ENCODE measurements around the gene TXNRD2.

Gene TXNRD2

GRCh38 chr22:19969141-19969928, 27.7 kb upstream of the TXNRD2 start:
- DNase-seq (ENCODE audit: extremely low read depth, insufficient read length) = no peak
- H3K4me3 ChIP-seq (replicated peaks; ENCODE audit: low read depth, low read length) = no peak overlapping the region
- H3K27me3 ChIP-seq (replicated peaks; ENCODE audit: control insufficient read depth, insufficient read depth, low read length) = no peaks in the 10 kb centered on the region
- TF ChIP-seq, protein P1, sequence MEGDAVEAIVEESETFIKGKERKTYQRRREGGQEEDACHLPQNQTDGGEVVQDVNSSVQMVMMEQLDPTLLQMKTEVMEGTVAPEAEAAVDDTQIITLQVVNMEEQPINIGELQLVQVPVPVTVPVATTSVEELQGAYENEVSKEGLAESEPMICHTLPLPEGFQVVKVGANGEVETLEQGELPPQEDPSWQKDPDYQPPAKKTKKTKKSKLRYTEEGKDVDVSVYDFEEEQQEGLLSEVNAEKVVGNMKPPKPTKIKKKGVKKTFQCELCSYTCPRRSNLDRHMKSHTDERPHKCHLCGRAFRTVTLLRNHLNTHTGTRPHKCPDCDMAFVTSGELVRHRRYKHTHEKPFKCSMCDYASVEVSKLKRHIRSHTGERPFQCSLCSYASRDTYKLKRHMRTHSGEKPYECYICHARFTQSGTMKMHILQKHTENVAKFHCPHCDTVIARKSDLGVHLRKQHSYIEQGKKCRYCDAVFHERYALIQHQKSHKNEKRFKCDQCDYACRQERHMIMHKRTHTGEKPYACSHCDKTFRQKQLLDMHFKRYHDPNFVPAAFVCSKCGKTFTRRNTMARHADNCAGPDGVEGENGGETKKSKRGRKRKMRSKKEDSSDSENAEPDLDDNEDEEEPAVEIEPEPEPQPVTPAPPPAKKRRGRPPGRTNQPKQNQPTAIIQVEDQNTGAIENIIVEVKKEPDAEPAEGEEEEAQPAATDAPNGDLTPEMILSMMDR (IDR thresholded peaks at IDR 0.05; ENCODE audit: insufficient read depth, low read length, poor library complexity, severe bottlenecking) = no peak
- peaks cover 12% of the 10 kb centered on the region for H3K36me3 ChIP-seq (ENCODE audit: control insufficient read depth, insufficient read depth, low read length)

DNA sequence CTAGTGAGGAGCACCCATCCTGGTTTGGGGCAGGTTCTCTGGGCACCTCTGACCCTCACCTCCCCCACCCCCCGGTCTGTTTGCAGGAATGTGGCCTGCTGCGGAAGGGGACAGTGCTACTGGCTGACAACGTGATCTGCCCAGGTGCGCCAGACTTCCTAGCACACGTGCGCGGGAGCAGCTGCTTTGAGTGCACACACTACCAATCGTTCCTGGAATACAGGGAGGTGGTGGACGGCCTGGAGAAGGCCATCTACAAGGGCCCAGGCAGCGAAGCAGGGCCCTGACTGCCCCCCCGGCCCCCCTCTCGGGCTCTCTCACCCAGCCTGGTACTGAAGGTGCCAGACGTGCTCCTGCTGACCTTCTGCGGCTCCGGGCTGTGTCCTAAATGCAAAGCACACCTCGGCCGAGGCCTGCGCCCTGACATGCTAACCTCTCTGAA, 26.9 kb upstream of the TXNRD2 start:
- TF ChIP-seq, protein P1 (IDR thresholded peaks at IDR 0.05; ENCODE audit: insufficient read depth, low read length, poor library complexity, severe bottlenecking) = no peak
- no peak for DNase-seq (ENCODE audit: extremely low read depth, insufficient read length)
- Histone ChIP-seq H3K27me3 (replicated peaks; ENCODE audit: control insufficient read depth, insufficient read depth, low read length) (no peaks in the 10 kb centered on the region), H3K4me3 (replicated peaks; ENCODE audit: low read depth, low read length) (no peak overlapping the region), H3K36me3 (ENCODE audit: control insufficient read depth, insufficient read depth, low read length) (peaks cover 17% of the 10 kb centered on the region)

- no peak for DNase-seq (ENCODE audit: extremely low read depth, insufficient read length)
- TF ChIP-seq, protein P1 (IDR thresholded peaks at IDR 0.05; ENCODE audit: insufficient read depth, low read length, poor library complexity, severe bottlenecking) = no peak
- no peak overlapping the region for H3K4me3 ChIP-seq (replicated peaks; ENCODE audit: low read depth, low read length)
- no peaks in the 10 kb centered on the region for H3K27me3 ChIP-seq (replicated peaks; ENCODE audit: control insufficient read depth, insufficient read depth, low read length)
- peaks cover 17% of the 10 kb centered on the region for H3K36me3 ChIP-seq (ENCODE audit: control insufficient read depth, insufficient read depth, low read length)
These were observed 26.3 kb upstream of the TXNRD2 start for GRCh38 chr22:19967850-19968449.

DNA sequence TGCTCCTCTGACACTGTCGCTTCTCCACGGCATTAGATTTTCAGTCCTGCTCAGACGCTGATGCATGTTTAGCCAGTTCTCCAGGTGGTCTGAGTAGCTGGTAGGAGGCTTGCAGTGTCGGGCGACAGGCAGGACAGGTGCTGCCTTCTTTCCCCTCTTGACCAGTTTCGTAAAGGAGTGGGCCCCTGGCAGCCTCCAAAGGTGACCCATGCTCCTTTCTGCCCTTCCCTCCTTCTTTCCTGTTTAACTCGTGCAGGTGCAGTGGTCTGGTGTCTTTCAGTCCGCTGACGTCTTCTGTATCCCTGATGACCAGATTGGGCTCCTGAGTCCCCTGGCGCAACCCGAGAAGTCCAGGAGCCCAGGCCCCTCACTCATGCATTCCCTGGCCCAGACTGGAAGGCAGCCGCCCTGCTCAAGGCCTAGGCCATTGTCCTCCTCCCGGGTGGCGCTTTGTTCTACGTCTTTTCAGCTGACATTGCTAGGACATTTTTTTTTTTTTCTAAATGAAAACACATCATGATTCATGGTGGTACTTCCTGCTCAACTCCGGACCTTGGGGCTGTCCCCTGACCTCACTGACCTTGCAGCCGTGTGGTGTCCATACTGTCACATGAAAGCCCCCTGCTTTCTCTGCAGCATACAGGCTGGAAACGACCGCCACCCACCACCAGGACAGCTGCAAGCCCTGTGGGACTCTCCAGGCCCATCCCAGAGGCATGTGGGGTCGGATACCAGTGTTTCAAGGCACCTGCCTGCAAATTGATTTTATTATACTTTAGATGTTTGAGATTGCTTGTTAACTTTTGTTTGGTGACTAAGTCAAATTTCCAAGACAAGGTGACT, 25.5 kb upstream of the TXNRD2 start:
- H3K27me3 ChIP-seq (replicated peaks; ENCODE audit: control insufficient read depth, insufficient read depth, low read length) = no peaks in the 10 kb centered on the region
- no peak for DNase-seq (ENCODE audit: extremely low read depth, insufficient read length)
- H3K36me3 ChIP-seq (ENCODE audit: control insufficient read depth, insufficient read depth, low read length) = peaks cover 20% of the 10 kb centered on the region
- H3K4me3 ChIP-seq (replicated peaks; ENCODE audit: low read depth, low read length) = no peak overlapping the region
- TF ChIP-seq, protein P1 (IDR thresholded peaks at IDR 0.05; ENCODE audit: insufficient read depth, low read length, poor library complexity, severe bottlenecking) = no peak

DNA sequence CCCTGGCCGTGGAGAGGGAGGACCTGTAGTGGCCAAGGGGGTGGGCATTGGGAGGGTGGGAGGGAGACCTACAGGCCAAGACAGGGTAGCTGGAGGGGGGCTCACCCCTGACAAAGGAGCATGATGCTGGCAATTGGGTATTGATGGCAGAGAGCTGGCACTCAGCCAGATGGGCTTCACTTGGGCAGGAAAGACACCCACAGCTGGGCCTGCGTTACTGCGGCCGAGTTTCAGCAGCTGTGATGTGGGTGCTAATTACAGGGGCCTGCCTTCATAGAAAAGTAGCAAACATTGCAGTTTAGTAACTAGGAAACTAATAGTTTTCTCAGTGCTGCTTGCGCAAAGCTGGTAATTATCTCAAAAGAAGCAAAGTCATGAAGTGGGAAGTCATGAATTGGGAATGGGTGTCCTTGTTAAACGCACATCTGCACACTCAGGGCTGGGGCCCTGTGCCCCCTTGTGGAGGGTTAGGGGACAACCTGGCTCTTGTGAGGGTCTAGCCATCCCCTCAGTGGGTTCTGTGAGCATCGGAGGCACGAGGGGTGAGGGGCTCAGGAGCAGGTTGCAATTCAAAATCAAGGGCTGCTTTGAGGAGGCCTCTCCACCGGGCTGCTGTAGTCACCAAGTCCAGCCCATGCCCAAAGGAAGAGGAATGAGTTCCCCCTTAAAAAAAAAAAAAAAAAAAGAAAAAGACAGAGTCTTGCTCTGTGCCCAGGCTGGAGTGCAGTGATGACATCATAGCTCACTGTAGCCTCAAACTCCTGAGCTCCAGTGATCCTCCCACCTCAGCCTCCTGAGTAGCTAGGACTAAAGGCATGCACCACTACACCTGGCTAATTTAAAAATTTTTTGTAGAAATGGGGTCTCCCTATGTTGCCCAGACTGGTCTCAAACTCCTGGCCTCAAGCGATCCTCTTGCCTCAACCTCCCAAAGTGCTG, 24.4 kb upstream of the TXNRD2 start:
- Histone ChIP-seq H3K4me3 (replicated peaks; ENCODE audit: low read depth, low read length) (no peak overlapping the region), H3K27me3 (replicated peaks; ENCODE audit: control insufficient read depth, insufficient read depth, low read length) (no peaks in the 10 kb centered on the region), H3K36me3 (ENCODE audit: control insufficient read depth, insufficient read depth, low read length) (peaks cover 24% of the 10 kb centered on the region)
- TF ChIP-seq, protein P1 (IDR thresholded peaks at IDR 0.05; ENCODE audit: insufficient read depth, low read length, poor library complexity, severe bottlenecking) = peak; percentile 41
- no peak for DNase-seq (ENCODE audit: extremely low read depth, insufficient read length)

Measured in GM06990 (cell line).